Measurements from ENCODE around the gene ANTXR1. TPM values are rescaled to one million over a fixed set of nuclear protein-coding genes. Genes with fewer than 3 reads are reported as not detected.

The ANTXR1 gene
- total and polyA plus RNA-seq, 9 of the 15 experiments (the other 6 are each of a cell fraction or from before 2014, with no cell fraction given) = 0.07 to 1.00 (median 0.54) TPM

GRCh38 chr2:69013142-69013839 is at the start of gene ANTXR1 (continued):
- TF ChIP-seq ZBTB2 (IDR thresholded peaks at IDR 0.05) = no peak
- no peak for TF ChIP-seq PPARD (CRISPR knock-in tag; IDR thresholded peaks at IDR 0.05)
- TF ChIP-seq STAT5B (CRISPR knock-in tag; IDR thresholded peaks at IDR 0.05) = no peak
- no peak for TF ChIP-seq COPS2 (conservative IDR thresholded peaks at IDR 0.05)
- TF ChIP-seq ZNF408 (CRISPR knock-in tag; IDR thresholded peaks at IDR 0.05; ENCODE audit: low read depth) = no peak
- peak in 2 of 3 experiments; percentile 47 to 78; a peak in 3 of 6 replicates for TF ChIP-seq ZBTB11 (CRISPR knock-in tag; IDR thresholded peaks at IDR 0.05)
- TF ChIP-seq E2F4 (CRISPR knock-in tag; IDR thresholded peaks at IDR 0.05; ENCODE audit: low read depth) = no peak
- TF ChIP-seq GABPA (tag; conservative IDR thresholded peaks at IDR 0.05; ENCODE audit: low read depth) = peak; percentile 91
- TF ChIP-seq POLR2G (IDR thresholded peaks at IDR 0.05; ENCODE audit: low read depth, low read length) = 0 out of 2 replicates have a peak, but pooled peaks have one; percentile 21
- TF ChIP-seq NR0B1 (IDR thresholded peaks at IDR 0.05; ENCODE audit: partially characterized antibody) = no peak
- no peak for TF ChIP-seq CREM (IDR thresholded peaks at IDR 0.05; ENCODE audit: low read depth)
- no peak for TF ChIP-seq TARDBP (IDR thresholded peaks at IDR 0.05)
- TF ChIP-seq NCOA6 (IDR thresholded peaks at IDR 0.05) = no peak
- TF ChIP-seq NR1H2 (CRISPR knock-in tag; IDR thresholded peaks at IDR 0.05) = no peak
- no peak for TF ChIP-seq MIER1 (IDR thresholded peaks at IDR 0.05; ENCODE audit: low read depth)
- no peak for TF ChIP-seq ZBTB5 (IDR thresholded peaks at IDR 0.05)
